Measurements from ENCODE around the gene ADAP1. TPM values are rescaled to one million over a fixed set of nuclear protein-coding genes. Genes with fewer than 3 reads are reported as not detected.

Gene ADAP1
- total and polyA plus RNA-seq, 2 of the 13 experiments (the other 11 are each of a cell fraction or from before 2014, with no cell fraction given): 10.5 to 24.6 TPM

- TF ChIP-seq PATZ1 (CRISPR knock-in tag; IDR thresholded peaks at IDR 0.05) (peak; percentile 92), MIER3 (CRISPR knock-in tag; IDR thresholded peaks at IDR 0.05; ENCODE audit: borderline replicate concordance) (peak; percentile 17; the same call in 1 of the 2 replicates), SCMH1 (CRISPR knock-in tag; IDR thresholded peaks at IDR 0.05; ENCODE audit: borderline replicate concordance) (no peak), ZNF251 (CRISPR knock-in tag; IDR thresholded peaks at IDR 0.05) (no peak), KAT7 (CRISPR knock-in tag; IDR thresholded peaks at IDR 0.05; ENCODE audit: borderline replicate concordance) (no peak), SKI (IDR thresholded peaks at IDR 0.05; ENCODE audit: partially characterized antibody) (no peak), ZNF30 (CRISPR knock-in tag; IDR thresholded peaks at IDR 0.05) (no peak), PPARG (CRISPR knock-in tag; conservative IDR thresholded peaks at IDR 0.05) (peak; percentile 97), RXRA (CRISPR knock-in tag; IDR thresholded peaks at IDR 0.05) (peak; percentile 95), CBX5 (CRISPR knock-in tag; IDR thresholded peaks at IDR 0.05; ENCODE audit: borderline replicate concordance) (no peak), SP5 (CRISPR knock-in tag; IDR thresholded peaks at IDR 0.05; ENCODE audit: borderline replicate concordance, low read depth) (peak; percentile 37; the same call in 1 of the 2 replicates), SP1 (IDR thresholded peaks at IDR 0.05) (no peak), SP1 (CRISPR knock-in tag; IDR thresholded peaks at IDR 0.05) (0 out of 2 replicates have a peak, but pooled peaks have one; percentile 39), PRDM10 (CRISPR knock-in tag; IDR thresholded peaks at IDR 0.05; ENCODE audit: low read depth) (peak; percentile 81; the same call in 1 of the 2 replicates), ZNF205 (CRISPR knock-in tag; IDR thresholded peaks at IDR 0.05) (no peak), ZNF136 (CRISPR knock-in tag; IDR thresholded peaks at IDR 0.05; ENCODE audit: low read depth) (no peak), FOXK1 (CRISPR knock-in tag; IDR thresholded peaks at IDR 0.05; ENCODE audit: borderline replicate concordance, low read depth) (peak; percentile 49; the same call in 1 of the 2 replicates), ZGPAT (CRISPR knock-in tag; IDR thresholded peaks at IDR 0.05) (peak; percentile 55; the same call in 1 of the 2 replicates), ZSCAN20 (CRISPR knock-in tag; IDR thresholded peaks at IDR 0.05; ENCODE audit: borderline replicate concordance) (no peak), SRSF4 (IDR thresholded peaks at IDR 0.05; ENCODE audit: low read depth, low read length, poor library complexity, severe bottlenecking) (no peak), KAT2B (IDR thresholded peaks at IDR 0.05; ENCODE audit: borderline replicate concordance, low read depth, low read length) (no peak), ZBTB25 (CRISPR knock-in tag; IDR thresholded peaks at IDR 0.05) (no peak)
These were observed 52.9 kb downstream of the ADAP1 start (continued) for GRCh38 chr7:901388-902154.
